ENCODE results near the gene TMEM242.

TMEM242 gene

DNA sequence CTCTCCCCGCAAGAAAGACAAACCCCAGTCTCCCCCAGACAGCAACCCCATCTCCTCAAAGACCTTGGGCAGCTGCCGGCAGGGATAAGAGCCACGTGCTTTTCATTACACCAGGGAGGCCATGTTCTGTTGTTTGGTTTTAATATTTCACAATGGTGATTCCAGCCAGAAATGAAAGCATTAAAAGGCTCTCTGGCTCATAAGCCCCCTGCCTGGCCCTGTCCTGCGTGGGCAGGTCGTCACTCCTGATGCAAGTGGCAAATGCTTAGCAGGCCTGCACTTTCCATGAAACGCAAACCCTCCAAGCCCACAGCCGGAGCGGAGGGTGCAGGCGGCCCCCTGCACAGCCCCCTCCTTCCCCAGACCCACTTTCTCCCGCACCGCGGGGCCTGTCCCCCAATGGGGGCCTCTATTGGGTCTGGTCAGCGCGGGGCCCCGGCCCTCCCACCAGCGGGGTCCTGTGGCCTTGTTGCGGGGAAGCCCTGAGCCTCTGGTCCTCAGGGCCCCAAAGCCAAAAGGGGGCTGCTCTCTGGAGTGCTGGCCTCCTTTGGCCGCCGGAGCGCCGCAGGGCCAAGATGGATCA, 77.2 kb downstream of the TMEM242 start:
- TF ChIP-seq CSDC2 (CRISPR knock-in tag; IDR thresholded peaks at IDR 0.05) (no peak), ARNTL (CRISPR knock-in tag; IDR thresholded peaks at IDR 0.05; ENCODE audit: borderline replicate concordance, low read depth) (no peak), ZNF565 (CRISPR knock-in tag; conservative IDR thresholded peaks at IDR 0.05; ENCODE audit: low read depth) (no peak), TCF4 (CRISPR knock-in tag; IDR thresholded peaks at IDR 0.05; ENCODE audit: borderline replicate concordance) (no peak), TOX (CRISPR knock-in tag; IDR thresholded peaks at IDR 0.05; ENCODE audit: borderline replicate concordance) (no peak), ISL1 (CRISPR knock-in tag; IDR thresholded peaks at IDR 0.05) (no peak), ZC3H10 (CRISPR knock-in tag; IDR thresholded peaks at IDR 0.05) (no peak), OSR1 (CRISPR knock-in tag; IDR thresholded peaks at IDR 0.05) (no peak)
- TF ChIP-seq, protein P1, sequence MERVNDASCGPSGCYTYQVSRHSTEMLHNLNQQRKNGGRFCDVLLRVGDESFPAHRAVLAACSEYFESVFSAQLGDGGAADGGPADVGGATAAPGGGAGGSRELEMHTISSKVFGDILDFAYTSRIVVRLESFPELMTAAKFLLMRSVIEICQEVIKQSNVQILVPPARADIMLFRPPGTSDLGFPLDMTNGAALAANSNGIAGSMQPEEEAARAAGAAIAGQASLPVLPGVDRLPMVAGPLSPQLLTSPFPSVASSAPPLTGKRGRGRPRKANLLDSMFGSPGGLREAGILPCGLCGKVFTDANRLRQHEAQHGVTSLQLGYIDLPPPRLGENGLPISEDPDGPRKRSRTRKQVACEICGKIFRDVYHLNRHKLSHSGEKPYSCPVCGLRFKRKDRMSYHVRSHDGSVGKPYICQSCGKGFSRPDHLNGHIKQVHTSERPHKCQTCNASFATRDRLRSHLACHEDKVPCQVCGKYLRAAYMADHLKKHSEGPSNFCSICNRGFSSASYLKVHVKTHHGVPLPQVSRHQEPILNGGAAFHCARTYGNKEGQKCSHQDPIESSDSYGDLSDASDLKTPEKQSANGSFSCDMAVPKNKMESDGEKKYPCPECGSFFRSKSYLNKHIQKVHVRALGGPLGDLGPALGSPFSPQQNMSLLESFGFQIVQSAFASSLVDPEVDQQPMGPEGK (CRISPR knock-in tag; IDR thresholded peaks at IDR 0.05; ENCODE audit: borderline replicate concordance): no peak
- TF ChIP-seq, protein P2, sequence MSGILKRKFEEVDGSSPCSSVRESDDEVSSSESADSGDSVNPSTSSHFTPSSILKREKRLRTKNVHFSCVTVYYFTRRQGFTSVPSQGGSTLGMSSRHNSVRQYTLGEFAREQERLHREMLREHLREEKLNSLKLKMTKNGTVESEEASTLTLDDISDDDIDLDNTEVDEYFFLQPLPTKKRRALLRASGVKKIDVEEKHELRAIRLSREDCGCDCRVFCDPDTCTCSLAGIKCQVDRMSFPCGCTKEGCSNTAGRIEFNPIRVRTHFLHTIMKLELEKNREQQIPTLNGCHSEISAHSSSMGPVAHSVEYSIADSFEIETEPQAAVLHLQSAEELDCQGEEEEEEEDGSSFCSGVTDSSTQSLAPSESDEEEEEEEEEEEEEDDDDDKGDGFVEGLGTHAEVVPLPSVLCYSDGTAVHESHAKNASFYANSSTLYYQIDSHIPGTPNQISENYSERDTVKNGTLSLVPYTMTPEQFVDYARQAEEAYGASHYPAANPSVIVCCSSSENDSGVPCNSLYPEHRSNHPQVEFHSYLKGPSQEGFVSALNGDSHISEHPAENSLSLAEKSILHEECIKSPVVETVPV (CRISPR knock-in tag; IDR thresholded peaks at IDR 0.05): no peak
- no peak for ATAC-seq

DNA sequence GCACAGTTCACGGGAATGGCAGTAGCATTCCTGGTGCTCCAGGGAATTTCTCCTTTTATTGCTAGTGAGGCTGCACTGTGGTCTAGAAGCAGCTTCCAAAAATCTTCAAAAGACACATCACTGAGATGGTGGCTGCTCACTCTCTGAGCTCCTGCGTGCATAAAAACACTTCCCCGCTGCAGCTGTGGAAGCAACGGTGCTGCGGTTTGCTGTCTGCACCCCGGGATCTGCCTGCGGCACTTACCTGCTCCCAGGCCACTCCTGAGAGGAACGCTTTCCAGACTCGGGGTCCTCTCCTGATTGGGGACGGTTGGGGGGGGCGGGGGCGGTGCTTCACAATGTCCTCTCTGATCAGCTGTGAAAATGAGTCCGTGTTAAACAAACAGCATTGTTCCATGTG, 77.9 kb downstream of the TMEM242 start:
- no peak for TF ChIP-seq ZNF565 (CRISPR knock-in tag; conservative IDR thresholded peaks at IDR 0.05; ENCODE audit: low read depth)
- TF ChIP-seq SNAI2 (CRISPR knock-in tag; IDR thresholded peaks at IDR 0.05): no peak
- TF ChIP-seq ZFP30 (CRISPR knock-in tag; IDR thresholded peaks at IDR 0.05): no peak
- no peak for ATAC-seq

DNA sequence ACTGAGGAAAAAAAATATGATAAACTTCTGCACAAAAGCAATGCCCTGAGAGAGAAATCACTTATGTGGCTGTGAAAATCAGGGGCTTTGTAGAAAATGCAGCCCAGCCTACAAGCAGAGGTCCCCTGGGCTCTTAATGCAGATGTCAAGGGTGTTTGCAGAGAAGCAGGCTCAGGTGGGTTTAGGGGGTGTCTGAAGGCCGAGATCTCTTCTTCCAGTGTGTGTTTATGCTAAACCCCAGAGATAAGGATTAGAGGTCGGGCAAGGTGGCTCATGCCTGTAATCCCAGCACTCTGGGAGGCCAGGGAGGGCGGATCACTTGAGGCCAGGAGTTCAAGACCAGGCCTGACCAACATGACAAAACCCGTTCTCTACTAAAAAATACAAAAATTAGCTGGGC, 78.5 kb downstream of the TMEM242 start:
- TF ChIP-seq ZNF70 (CRISPR knock-in tag; IDR thresholded peaks at IDR 0.05) (no peak), ZC3H10 (CRISPR knock-in tag; IDR thresholded peaks at IDR 0.05) (no peak), RARB (CRISPR knock-in tag; IDR thresholded peaks at IDR 0.05) (no peak), ZNF565 (CRISPR knock-in tag; conservative IDR thresholded peaks at IDR 0.05; ENCODE audit: low read depth) (no peak), TCF4 (CRISPR knock-in tag; IDR thresholded peaks at IDR 0.05; ENCODE audit: borderline replicate concordance) (no peak), BACH2 (CRISPR knock-in tag; IDR thresholded peaks at IDR 0.05; ENCODE audit: borderline replicate concordance) (no peak), ARNTL (CRISPR knock-in tag; IDR thresholded peaks at IDR 0.05; ENCODE audit: borderline replicate concordance, low read depth) (no peak), ZNF8 (CRISPR knock-in tag; IDR thresholded peaks at IDR 0.05) (no peak), SNAI2 (CRISPR knock-in tag; IDR thresholded peaks at IDR 0.05) (no peak), ISL1 (CRISPR knock-in tag; IDR thresholded peaks at IDR 0.05) (no peak), OSR1 (CRISPR knock-in tag; IDR thresholded peaks at IDR 0.05) (no peak)
- TF ChIP-seq, protein P1 (CRISPR knock-in tag; IDR thresholded peaks at IDR 0.05; ENCODE audit: borderline replicate concordance): no peak
- TF ChIP-seq, protein P3, sequence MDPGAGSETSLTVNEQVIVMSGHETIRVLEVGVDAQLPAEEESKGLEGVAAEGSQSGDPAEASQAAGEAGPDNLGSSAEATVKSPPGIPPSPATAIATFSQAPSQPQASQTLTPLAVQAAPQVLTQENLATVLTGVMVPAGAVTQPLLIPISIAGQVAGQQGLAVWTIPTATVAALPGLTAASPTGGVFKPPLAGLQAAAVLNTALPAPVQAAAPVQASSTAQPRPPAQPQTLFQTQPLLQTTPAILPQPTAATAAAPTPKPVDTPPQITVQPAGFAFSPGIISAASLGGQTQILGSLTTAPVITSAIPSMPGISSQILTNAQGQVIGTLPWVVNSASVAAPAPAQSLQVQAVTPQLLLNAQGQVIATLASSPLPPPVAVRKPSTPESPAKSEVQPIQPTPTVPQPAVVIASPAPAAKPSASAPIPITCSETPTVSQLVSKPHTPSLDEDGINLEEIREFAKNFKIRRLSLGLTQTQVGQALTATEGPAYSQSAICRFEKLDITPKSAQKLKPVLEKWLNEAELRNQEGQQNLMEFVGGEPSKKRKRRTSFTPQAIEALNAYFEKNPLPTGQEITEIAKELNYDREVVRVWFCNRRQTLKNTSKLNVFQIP (CRISPR knock-in tag; IDR thresholded peaks at IDR 0.05; ENCODE audit: borderline replicate concordance, low read depth): no peak
- TF ChIP-seq, protein P4, sequence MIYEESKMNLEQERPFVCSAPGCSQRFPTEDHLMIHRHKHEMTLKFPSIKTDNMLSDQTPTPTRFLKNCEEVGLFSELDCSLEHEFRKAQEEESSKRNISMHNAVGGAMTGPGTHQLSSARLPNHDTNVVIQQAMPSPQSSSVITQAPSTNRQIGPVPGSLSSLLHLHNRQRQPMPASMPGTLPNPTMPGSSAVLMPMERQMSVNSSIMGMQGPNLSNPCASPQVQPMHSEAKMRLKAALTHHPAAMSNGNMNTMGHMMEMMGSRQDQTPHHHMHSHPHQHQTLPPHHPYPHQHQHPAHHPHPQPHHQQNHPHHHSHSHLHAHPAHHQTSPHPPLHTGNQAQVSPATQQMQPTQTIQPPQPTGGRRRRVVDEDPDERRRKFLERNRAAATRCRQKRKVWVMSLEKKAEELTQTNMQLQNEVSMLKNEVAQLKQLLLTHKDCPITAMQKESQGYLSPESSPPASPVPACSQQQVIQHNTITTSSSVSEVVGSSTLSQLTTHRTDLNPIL (CRISPR knock-in tag; IDR thresholded peaks at IDR 0.05; ENCODE audit: low read depth): no peak
- ATAC-seq: no peak

DNA sequence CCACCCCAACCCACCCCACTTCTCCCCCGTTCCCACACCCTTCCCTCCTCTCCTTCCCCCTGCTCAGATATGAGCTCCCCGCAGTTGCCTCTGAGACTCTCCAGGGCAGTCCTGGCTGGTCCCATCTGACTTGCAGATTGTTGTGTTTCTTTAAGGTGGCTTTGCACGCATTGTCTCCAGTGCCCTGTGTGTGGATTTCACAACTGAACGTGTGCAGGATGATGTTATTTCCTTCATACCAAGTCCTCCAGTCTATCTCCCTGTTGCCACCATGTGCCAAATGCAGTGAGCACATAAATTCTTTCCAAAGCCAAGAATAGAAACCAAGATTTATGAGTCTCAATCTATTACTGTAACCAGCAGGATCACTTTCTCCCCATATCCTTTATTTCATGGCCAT, 79.1 kb downstream of the TMEM242 start:
- peak; percentile 48 for ATAC-seq
- TF ChIP-seq ZNF8 (CRISPR knock-in tag; IDR thresholded peaks at IDR 0.05) (no peak), ESRRG (CRISPR knock-in tag; IDR thresholded peaks at IDR 0.05) (no peak), SNAI2 (CRISPR knock-in tag; IDR thresholded peaks at IDR 0.05) (no peak), PPARA (CRISPR knock-in tag; IDR thresholded peaks at IDR 0.05; ENCODE audit: borderline replicate concordance) (no peak), BACH2 (CRISPR knock-in tag; IDR thresholded peaks at IDR 0.05; ENCODE audit: borderline replicate concordance) (no peak), ISL1 (CRISPR knock-in tag; IDR thresholded peaks at IDR 0.05) (no peak), ZC3H10 (CRISPR knock-in tag; IDR thresholded peaks at IDR 0.05) (no peak), ZFP30 (CRISPR knock-in tag; IDR thresholded peaks at IDR 0.05) (no peak), OSR1 (CRISPR knock-in tag; IDR thresholded peaks at IDR 0.05) (no peak), ARNTL (CRISPR knock-in tag; IDR thresholded peaks at IDR 0.05; ENCODE audit: borderline replicate concordance, low read depth) (no peak), RARB (CRISPR knock-in tag; IDR thresholded peaks at IDR 0.05) (no peak), ZNF565 (CRISPR knock-in tag; conservative IDR thresholded peaks at IDR 0.05; ENCODE audit: low read depth) (no peak)
- TF ChIP-seq, protein P4 (CRISPR knock-in tag; IDR thresholded peaks at IDR 0.05; ENCODE audit: low read depth): no peak
- TF ChIP-seq, protein P2 (CRISPR knock-in tag; IDR thresholded peaks at IDR 0.05): no peak
- TF ChIP-seq, protein P1 (CRISPR knock-in tag; IDR thresholded peaks at IDR 0.05; ENCODE audit: borderline replicate concordance): no peak
